ENCODE data around the gene RPL27A. TPM values are rescaled to one million over a fixed set of nuclear protein-coding genes. Genes with fewer than 3 reads are reported as not detected.

RPL27A gene
- total RNA-seq, 1 experiment from 2014 or later: 629 TPM

DNA sequence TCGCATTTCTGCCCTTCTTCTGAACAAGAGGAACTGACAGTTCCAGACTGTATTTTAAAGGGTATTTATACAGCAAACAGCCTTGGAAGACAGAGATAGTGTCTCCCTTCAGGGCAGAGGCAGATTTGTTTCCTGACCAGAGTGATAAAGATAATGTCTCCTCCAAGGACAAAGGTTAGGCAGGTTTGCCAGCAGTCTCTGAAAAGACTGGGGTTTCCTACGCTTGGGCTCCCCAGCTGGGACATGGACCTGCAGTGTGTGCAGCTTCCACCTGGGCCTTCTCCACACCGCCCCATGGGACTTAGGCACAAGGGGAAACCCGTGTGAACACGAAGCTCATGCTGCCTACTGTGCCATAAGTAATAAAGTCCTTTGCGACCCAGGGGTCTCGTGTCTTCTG, 42.1 kb downstream of the RPL27A start:
- H3K9me3 ChIP-seq (ENCODE audit: low read depth, low read length, poor library complexity, severe bottlenecking): no peaks in the 10 kb centered on the region
- H3K36me3 ChIP-seq (ENCODE audit: insufficient read depth, low read length, poor library complexity, severe bottlenecking): no peaks in the 10 kb centered on the region
- no peak overlapping the region for H3K4me3 ChIP-seq (ENCODE audit: low read depth, low read length, poor library complexity, severe bottlenecking)
- no peaks in the 10 kb centered on the region for H3K27me3 ChIP-seq (replicated peaks; ENCODE audit: insufficient read depth, low read depth, low read length, poor library complexity)
- ChIA-PET POLR2A (ENCODE audit: low non-redundant PET) (no interaction called here), CTCF (no interaction called here)
- H3K4me1 ChIP-seq (ENCODE audit: insufficient read depth, low read length, poor library complexity, severe bottlenecking): peaks cover 3% of the 10 kb centered on the region
- no peak for TF ChIP-seq EZH2 (IDR thresholded peaks at IDR 0.05; ENCODE audit: borderline replicate concordance, low read depth, low read length, poor library complexity, severe bottlenecking)
- TF ChIP-seq, protein P1, sequence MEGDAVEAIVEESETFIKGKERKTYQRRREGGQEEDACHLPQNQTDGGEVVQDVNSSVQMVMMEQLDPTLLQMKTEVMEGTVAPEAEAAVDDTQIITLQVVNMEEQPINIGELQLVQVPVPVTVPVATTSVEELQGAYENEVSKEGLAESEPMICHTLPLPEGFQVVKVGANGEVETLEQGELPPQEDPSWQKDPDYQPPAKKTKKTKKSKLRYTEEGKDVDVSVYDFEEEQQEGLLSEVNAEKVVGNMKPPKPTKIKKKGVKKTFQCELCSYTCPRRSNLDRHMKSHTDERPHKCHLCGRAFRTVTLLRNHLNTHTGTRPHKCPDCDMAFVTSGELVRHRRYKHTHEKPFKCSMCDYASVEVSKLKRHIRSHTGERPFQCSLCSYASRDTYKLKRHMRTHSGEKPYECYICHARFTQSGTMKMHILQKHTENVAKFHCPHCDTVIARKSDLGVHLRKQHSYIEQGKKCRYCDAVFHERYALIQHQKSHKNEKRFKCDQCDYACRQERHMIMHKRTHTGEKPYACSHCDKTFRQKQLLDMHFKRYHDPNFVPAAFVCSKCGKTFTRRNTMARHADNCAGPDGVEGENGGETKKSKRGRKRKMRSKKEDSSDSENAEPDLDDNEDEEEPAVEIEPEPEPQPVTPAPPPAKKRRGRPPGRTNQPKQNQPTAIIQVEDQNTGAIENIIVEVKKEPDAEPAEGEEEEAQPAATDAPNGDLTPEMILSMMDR (conservative IDR thresholded peaks at IDR 0.05; ENCODE audit: low read depth, low read length): no peak
- intact Hi-C loops (cut with micrococcal nuclease; ENCODE audit: unreplicated experiment): no loop called here
- no peak for DNase-seq (ENCODE audit: low spot score)
- BruUV-seq (replicated peaks): no TSS peak
- H3K27ac ChIP-seq (ENCODE audit: low read depth, low read length, poor library complexity, severe bottlenecking): no peak overlapping the region

DNA sequence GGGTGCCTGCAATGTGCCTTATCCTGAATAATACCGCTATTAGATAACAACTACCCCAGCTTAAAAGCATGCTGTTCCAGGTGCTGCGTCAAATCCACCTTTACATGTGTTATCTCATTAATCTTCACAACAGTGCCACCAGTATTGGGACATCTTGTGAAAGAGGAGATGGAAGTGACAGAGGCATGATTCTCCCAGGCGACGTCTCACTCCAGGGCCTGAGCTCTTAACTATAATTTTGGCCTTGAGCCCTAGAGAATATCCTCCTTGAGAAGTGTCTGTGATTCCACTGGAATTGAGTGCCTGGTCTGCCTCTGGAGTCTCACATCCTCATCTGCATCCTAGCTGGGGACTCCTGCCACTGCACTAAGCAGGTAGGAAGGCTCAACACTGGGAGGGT, 43.8 kb downstream of the RPL27A start:
- CTCF ChIA-PET: no interaction called here
- BruUV-seq (replicated peaks): no TSS peak

DNA sequence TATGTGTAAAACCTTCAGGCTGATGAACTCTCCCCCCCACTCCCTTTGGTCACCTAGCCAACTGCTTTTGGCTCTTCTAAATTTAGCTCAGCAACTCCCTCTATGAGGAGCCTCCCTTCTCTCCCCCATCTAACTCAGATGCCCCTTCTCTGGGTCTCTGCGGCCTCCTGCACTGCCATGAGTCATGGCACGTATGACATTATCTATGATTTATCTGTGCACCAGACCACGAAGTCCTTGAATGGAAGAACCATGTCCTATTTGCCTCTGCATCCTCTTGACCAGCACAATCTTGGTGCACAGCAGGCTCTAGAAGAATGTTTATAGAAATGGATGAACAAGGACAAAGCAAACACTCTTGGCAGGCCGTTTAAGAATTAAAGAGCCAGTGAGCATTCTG, 46.0 kb downstream of the RPL27A start:
- no peak for DNase-seq (ENCODE audit: low spot score)
- H3K27ac ChIP-seq (ENCODE audit: low read depth, low read length, poor library complexity, severe bottlenecking): no peak overlapping the region
- intact Hi-C loops (cut with micrococcal nuclease; ENCODE audit: unreplicated experiment): no loop called here
- H3K27me3 ChIP-seq (replicated peaks; ENCODE audit: insufficient read depth, low read depth, low read length, poor library complexity): no peaks in the 10 kb centered on the region
- TF ChIP-seq, protein P1 (conservative IDR thresholded peaks at IDR 0.05; ENCODE audit: low read depth, low read length): no peak
- TF ChIP-seq EZH2 (IDR thresholded peaks at IDR 0.05; ENCODE audit: borderline replicate concordance, low read depth, low read length, poor library complexity, severe bottlenecking): no peak
- no peaks in the 10 kb centered on the region for H3K36me3 ChIP-seq (ENCODE audit: insufficient read depth, low read length, poor library complexity, severe bottlenecking)
- POLR2A ChIA-PET (ENCODE audit: low non-redundant PET): no interaction called here
- no peak overlapping the region for H3K4me3 ChIP-seq (ENCODE audit: low read depth, low read length, poor library complexity, severe bottlenecking)
- BruUV-seq (replicated peaks): no TSS peak
- H3K9me3 ChIP-seq (ENCODE audit: low read depth, low read length, poor library complexity, severe bottlenecking): no peaks in the 10 kb centered on the region
- no peaks in the 10 kb centered on the region for H3K4me1 ChIP-seq (ENCODE audit: insufficient read depth, low read length, poor library complexity, severe bottlenecking)
- CTCF ChIA-PET: no interaction called here

More for the DNA sequence above, 43.8 kb downstream of the RPL27A start:
- no peak for DNase-seq (ENCODE audit: low spot score)
- no peak for TF ChIP-seq EZH2 (IDR thresholded peaks at IDR 0.05; ENCODE audit: borderline replicate concordance, low read depth, low read length, poor library complexity, severe bottlenecking)
- H3K36me3 ChIP-seq (ENCODE audit: insufficient read depth, low read length, poor library complexity, severe bottlenecking): no peaks in the 10 kb centered on the region
- no peaks in the 10 kb centered on the region for H3K27me3 ChIP-seq (replicated peaks; ENCODE audit: insufficient read depth, low read depth, low read length, poor library complexity)
- H3K27ac ChIP-seq (ENCODE audit: low read depth, low read length, poor library complexity, severe bottlenecking): no peak overlapping the region
- no peaks in the 10 kb centered on the region for H3K9me3 ChIP-seq (ENCODE audit: low read depth, low read length, poor library complexity, severe bottlenecking)
- POLR2A ChIA-PET (ENCODE audit: low non-redundant PET): no interaction called here
- no peak overlapping the region for H3K4me3 ChIP-seq (ENCODE audit: low read depth, low read length, poor library complexity, severe bottlenecking)
- intact Hi-C loops (cut with micrococcal nuclease; ENCODE audit: unreplicated experiment): no loop called here
- no peaks in the 10 kb centered on the region for H3K4me1 ChIP-seq (ENCODE audit: insufficient read depth, low read length, poor library complexity, severe bottlenecking)

DNA sequence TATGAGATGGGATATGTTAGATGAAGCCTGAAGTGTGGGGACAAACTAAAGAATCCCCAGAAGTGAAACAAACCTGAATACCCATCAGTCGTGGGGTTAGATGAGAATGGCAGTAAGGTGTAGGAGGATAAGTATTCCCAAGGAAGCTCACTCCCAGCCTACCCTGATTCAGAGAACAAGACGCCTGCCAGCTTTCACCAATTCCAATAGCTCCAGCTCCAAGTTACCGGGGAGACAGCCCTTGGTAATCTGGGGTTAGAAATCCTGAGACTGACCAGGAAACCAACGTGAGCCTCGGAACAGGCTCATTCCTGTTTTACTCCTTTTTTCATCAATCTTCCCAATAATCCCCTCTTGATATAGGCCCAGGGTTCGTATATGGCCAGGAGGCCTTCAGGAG, 46.5 kb downstream of the RPL27A start:
- no peak for DNase-seq (ENCODE audit: low spot score)
- no peaks in the 10 kb centered on the region for H3K27me3 ChIP-seq (replicated peaks; ENCODE audit: insufficient read depth, low read depth, low read length, poor library complexity)
- no peaks in the 10 kb centered on the region for H3K9me3 ChIP-seq (ENCODE audit: low read depth, low read length, poor library complexity, severe bottlenecking)
- H3K4me3 ChIP-seq (ENCODE audit: low read depth, low read length, poor library complexity, severe bottlenecking): no peak overlapping the region
- intact Hi-C loops (cut with micrococcal nuclease; ENCODE audit: unreplicated experiment): no loop called here
- POLR2A ChIA-PET (ENCODE audit: low non-redundant PET): no interaction called here
- BruUV-seq (replicated peaks): no TSS peak
- CTCF ChIA-PET: no interaction called here
- H3K4me1 ChIP-seq (ENCODE audit: insufficient read depth, low read length, poor library complexity, severe bottlenecking): no peaks in the 10 kb centered on the region
- H3K27ac ChIP-seq (ENCODE audit: low read depth, low read length, poor library complexity, severe bottlenecking): no peak overlapping the region
- TF ChIP-seq, protein P1 (conservative IDR thresholded peaks at IDR 0.05; ENCODE audit: low read depth, low read length): no peak
- no peak for TF ChIP-seq EZH2 (IDR thresholded peaks at IDR 0.05; ENCODE audit: borderline replicate concordance, low read depth, low read length, poor library complexity, severe bottlenecking)
- no peaks in the 10 kb centered on the region for H3K36me3 ChIP-seq (ENCODE audit: insufficient read depth, low read length, poor library complexity, severe bottlenecking)
